Cardiac muscle cell (in vitro differentiated cells and primary cell): ENCODE measurements around the gene DCHS2. TPM values are rescaled to one million over a fixed set of nuclear protein-coding genes. Genes with fewer than 3 reads are reported as not detected.

ENCODE experiments used
- DNase-seq, 2 donors: peaks; one replicate each; pipeline versions ENCODE4 v3.0.0 to v3.0.0-alpha.2; 2010 to 2017; ENCODE audit warnings: low read depth in 1 of 2, low spot score in 1 of 2
- H3K27ac ChIP-seq: fragments of 200-600 bp; sonication (generic); 2 replicates; pipeline ENCODE4 v1.5.1; 2016
- H3K27me3 ChIP-seq: fragments of 200-600 bp; sonication (generic); 2 replicates; pipeline ENCODE4 v1.6.0; 2016; ENCODE audit warnings: control low read depth
- H3K36me3 ChIP-seq: fragments of 200-600 bp; sonication (generic); 2 replicates; pipeline ENCODE4 v1.5.1; 2016; ENCODE audit warnings: control low read depth
- H3K4me1 ChIP-seq: fragments of 200-600 bp; sonication (generic); 2 replicates; pipeline ENCODE4 v1.8.1; 2017; ENCODE audit warnings: low read depth, mild to moderate bottlenecking, mixed run types
- H3K4me3 ChIP-seq: fragments of 200-600 bp; sonication (generic); 2 replicates; pipeline ENCODE4 v1.5.1; 2016; ENCODE audit warnings: mild to moderate bottlenecking
- H3K9me3 ChIP-seq: fragments of 200-600 bp; sonication (generic); 2 replicates; pipeline ENCODE4 v1.5.1; 2017; ENCODE audit warnings: low read depth, mild to moderate bottlenecking, control low read depth
- CTCF ChIP-seq: IDR thresholded peaks from 2 replicates; pipeline ENCODE4 v1.5.1; 2012; ENCODE audit warnings: low read depth, mild to moderate bottlenecking, low read length
- polyA plus RNA-seq: library from polyadenylated mRNA; unstranded; fragments of >200 nt; fragmentation: Nextera tagmentation; extraction: Ambion mirVana; gene quantifications from 2 replicates; pipeline ENCODE4 v1.2.1, GENCODE V29; 2016
- total RNA-seq: library from RNA; depleted of rRNA; stranded (reverse); fragments of >200 nt; gene quantifications from 2 replicates; pipeline ENCODE4 v1.2.3, GENCODE V29; 2016

DCHS2 gene
- total and polyA plus RNA-seq, 2 experiments from 2014 or later = 0.09 TPM; not detected in 1

GRCh38 chr4:154441982-154442381 is 49.6 kb downstream of the DCHS2 start:
- Histone ChIP-seq H3K4me1 (peaks cover 8% of the 10 kb centered on the region), H3K36me3 (no peaks in the 10 kb centered on the region), H3K4me3 (no peak overlapping the region), H3K27ac (no peak overlapping the region), H3K9me3 (no peaks in the 10 kb centered on the region), H3K27me3 (peaks cover 5% of the 10 kb centered on the region)
- DNase-seq = no peak
- TF ChIP-seq CTCF = no peak

- Histone ChIP-seq H3K27me3 (peaks cover 5% of the 10 kb centered on the region), H3K9me3 (no peaks in the 10 kb centered on the region), H3K27ac (no peak overlapping the region), H3K36me3 (no peaks in the 10 kb centered on the region), H3K4me1 (peaks cover 8% of the 10 kb centered on the region), H3K4me3 (no peak overlapping the region)
- DNase-seq = no peak
- no peak for TF ChIP-seq CTCF
Measured at GRCh38 chr4:154441124-154441523, 50.5 kb downstream of the DCHS2 start.

GRCh38 chr4:154439224-154439623 is 52.4 kb downstream of the DCHS2 start:
- no peak for TF ChIP-seq CTCF
- H3K4me1 ChIP-seq = peaks cover 8% of the 10 kb centered on the region
- no peaks in the 10 kb centered on the region for H3K9me3 ChIP-seq
- H3K36me3 ChIP-seq = no peaks in the 10 kb centered on the region
- H3K27me3 ChIP-seq = peaks cover 5% of the 10 kb centered on the region
- no peak overlapping the region for H3K27ac ChIP-seq
- DNase-seq = no peak
- no peak overlapping the region for H3K4me3 ChIP-seq

GRCh38 chr4:154435895-154436294 is 55.7 kb downstream of the DCHS2 start:
- TF ChIP-seq CTCF = no peak
- no peaks in the 10 kb centered on the region for H3K27me3 ChIP-seq
- no peak for DNase-seq
- no peaks in the 10 kb centered on the region for H3K36me3 ChIP-seq
- peaks cover 8% of the 10 kb centered on the region for H3K4me1 ChIP-seq
- H3K4me3 ChIP-seq = no peak overlapping the region
- H3K9me3 ChIP-seq = no peaks in the 10 kb centered on the region
- H3K27ac ChIP-seq = no peak overlapping the region

- Histone ChIP-seq H3K27ac (no peak overlapping the region), H3K4me1 (no peaks in the 10 kb centered on the region), H3K4me3 (no peak overlapping the region), H3K27me3 (peaks cover 6% of the 10 kb centered on the region), H3K36me3 (no peaks in the 10 kb centered on the region), H3K9me3 (no peaks in the 10 kb centered on the region)
- TF ChIP-seq CTCF = no peak
- peak in 1 of 2 donors; percentile 3 for DNase-seq
Measured at GRCh38 chr4:154433543-154433942, 58.1 kb downstream of the DCHS2 start.

GRCh38 chr4:154429176-154429575 is 62.4 kb downstream of the DCHS2 start:
- no peaks in the 10 kb centered on the region for H3K36me3 ChIP-seq
- no peak for DNase-seq
- no peaks in the 10 kb centered on the region for H3K4me1 ChIP-seq
- peaks cover 41% of the 10 kb centered on the region for H3K27me3 ChIP-seq
- no peak overlapping the region for H3K4me3 ChIP-seq
- TF ChIP-seq CTCF = no peak
- no peak overlapping the region for H3K27ac ChIP-seq
- no peaks in the 10 kb centered on the region for H3K9me3 ChIP-seq
